ENCODE results near the gene UHRF1.
A peak's percentile ranks its signal among the peaks of the same experiment; 100 is the strongest.
"Not testable (repeated sequence)": the region's sequence is repeated elsewhere in the genome, so short reads cannot be mapped to it uniquely, and the experiment has no call there.

Gene UHRF1

GRCh38 chr19:4938461-4938860 lies 29.2 kb downstream of the UHRF1 start:
- not testable (repeated sequence) for DNase-seq

- no peak for DNase-seq
These were observed 30.2 kb downstream of the UHRF1 start for GRCh38 chr19:4939466-4939865.

GRCh38 chr19:4941638-4942169 lies 32.4 kb downstream of the UHRF1 start:
- not testable (repeated sequence) for DNase-seq

GRCh38 chr19:4950650-4951049 lies 41.3 kb downstream of the UHRF1 start:
- not testable (repeated sequence) for DNase-seq

- DNase-seq, result no peak
These were observed 42.4 kb downstream of the UHRF1 start for GRCh38 chr19:4951656-4952055.

- DNase-seq, result no peak
These were observed 43.6 kb downstream of the UHRF1 start for GRCh38 chr19:4952945-4953344.

- not testable (repeated sequence) for DNase-seq
These were observed 45.2 kb downstream of the UHRF1 start for GRCh38 chr19:4954320-4955149.

- no peak for DNase-seq
These were observed 46.0 kb downstream of the UHRF1 start for GRCh38 chr19:4955274-4955673.

- no peak for DNase-seq
These were observed 48.7 kb downstream of the UHRF1 start for GRCh38 chr19:4957981-4958380.

GRCh38 chr19:4962085-4962619 lies 52.9 kb downstream of the UHRF1 start:
- DNase-seq, result no peak

GRCh38 chr19:4965061-4965460 lies 55.8 kb downstream of the UHRF1 start:
- DNase-seq, result no peak

- no peak for DNase-seq
These were observed 57.3 kb downstream of the UHRF1 start for GRCh38 chr19:4966591-4966990.

GRCh38 chr19:4967738-4968461 lies 58.6 kb downstream of the UHRF1 start:
- no peak for DNase-seq

GRCh38 chr19:4968462-4969291 lies 59.4 kb downstream of the UHRF1 start, which contains the start of gene KDM4B:
TSS of gene KDM4B (plus strand) at chr19:4969113. CDS start at chr19:5032891, 63,778 bp downstream.
- DNase-seq, result peak; percentile 94

GRCh38 chr19:4969292-4969771 lies 60.0 kb downstream of the UHRF1 start:
- DNase-seq, result no peak

- no peak for DNase-seq
These were observed 60.7 kb downstream of the UHRF1 start for GRCh38 chr19:4969772-4970531.

- DNase-seq, result no peak
These were observed 61.5 kb downstream of the UHRF1 start for GRCh38 chr19:4970558-4971423.

- no peak for DNase-seq
These were observed 62.1 kb downstream of the UHRF1 start for GRCh38 chr19:4971424-4971793.

- no peak for DNase-seq
These were observed 62.7 kb downstream of the UHRF1 start for GRCh38 chr19:4971816-4972495.
